AG09319 (cell line): Measurements from ENCODE around the gene DHRSX.

Experiments
- DNase-seq: peaks from one replicate; pipeline ENCODE4 v3.0.0-alpha.2; 2010; ENCODE audit warnings: low read depth; ENCODE audit errors: extremely low read depth
- TF ChIP-seq, protein P1 (sequence below): IDR thresholded peaks from 2 replicates; pipeline ENCODE4 v1.5.1; 2011; ENCODE audit warnings: low read depth, mild to moderate bottlenecking, inconsistent platforms, low read length, moderate library complexity

Gene DHRSX

GRCh38 chrX:2516623-2517022, 15.8 kb upstream of the DHRSX start:
- TF ChIP-seq, protein P1, sequence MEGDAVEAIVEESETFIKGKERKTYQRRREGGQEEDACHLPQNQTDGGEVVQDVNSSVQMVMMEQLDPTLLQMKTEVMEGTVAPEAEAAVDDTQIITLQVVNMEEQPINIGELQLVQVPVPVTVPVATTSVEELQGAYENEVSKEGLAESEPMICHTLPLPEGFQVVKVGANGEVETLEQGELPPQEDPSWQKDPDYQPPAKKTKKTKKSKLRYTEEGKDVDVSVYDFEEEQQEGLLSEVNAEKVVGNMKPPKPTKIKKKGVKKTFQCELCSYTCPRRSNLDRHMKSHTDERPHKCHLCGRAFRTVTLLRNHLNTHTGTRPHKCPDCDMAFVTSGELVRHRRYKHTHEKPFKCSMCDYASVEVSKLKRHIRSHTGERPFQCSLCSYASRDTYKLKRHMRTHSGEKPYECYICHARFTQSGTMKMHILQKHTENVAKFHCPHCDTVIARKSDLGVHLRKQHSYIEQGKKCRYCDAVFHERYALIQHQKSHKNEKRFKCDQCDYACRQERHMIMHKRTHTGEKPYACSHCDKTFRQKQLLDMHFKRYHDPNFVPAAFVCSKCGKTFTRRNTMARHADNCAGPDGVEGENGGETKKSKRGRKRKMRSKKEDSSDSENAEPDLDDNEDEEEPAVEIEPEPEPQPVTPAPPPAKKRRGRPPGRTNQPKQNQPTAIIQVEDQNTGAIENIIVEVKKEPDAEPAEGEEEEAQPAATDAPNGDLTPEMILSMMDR: no peak
- DNase-seq: no peak

GRCh38 chrX:2514131-2514530, 13.4 kb upstream of the DHRSX start:
- no peak for DNase-seq
- TF ChIP-seq, protein P1: no peak

DNA sequence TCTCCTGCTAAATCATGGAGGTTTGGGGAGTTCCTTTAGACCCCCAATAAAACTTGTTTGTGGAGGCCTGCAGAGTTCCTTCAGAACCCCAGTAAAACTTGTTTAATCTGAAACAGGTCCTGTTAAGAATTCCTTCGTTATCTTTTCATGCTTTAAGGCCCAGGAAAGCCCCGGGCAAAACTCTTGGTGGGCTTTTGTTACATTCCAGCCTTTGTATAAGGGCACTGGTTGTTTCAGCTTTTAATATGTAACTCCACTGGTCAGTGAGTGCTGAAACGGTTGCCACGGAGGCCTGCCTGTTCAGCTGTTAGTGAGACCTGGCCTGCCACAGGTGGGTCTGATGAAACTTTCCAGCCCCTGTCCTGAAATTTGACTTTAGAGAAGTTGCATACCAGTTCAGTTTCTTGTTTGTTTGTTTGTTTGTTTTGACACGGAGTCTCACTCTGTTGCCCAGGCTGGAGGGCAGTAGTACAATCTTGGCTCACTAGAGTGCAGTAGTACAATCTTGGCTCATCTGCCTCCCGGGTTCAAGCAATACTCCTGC, 12.4 kb upstream of the DHRSX start:
- no peak for DNase-seq

GRCh38 chrX:2512501-2512900, 11.7 kb upstream of the DHRSX start:
- TF ChIP-seq, protein P1: no peak
- no peak for DNase-seq

More for the DNA sequence above, 12.4 kb upstream of the DHRSX start:
- TF ChIP-seq, protein P1: no peak

DNA sequence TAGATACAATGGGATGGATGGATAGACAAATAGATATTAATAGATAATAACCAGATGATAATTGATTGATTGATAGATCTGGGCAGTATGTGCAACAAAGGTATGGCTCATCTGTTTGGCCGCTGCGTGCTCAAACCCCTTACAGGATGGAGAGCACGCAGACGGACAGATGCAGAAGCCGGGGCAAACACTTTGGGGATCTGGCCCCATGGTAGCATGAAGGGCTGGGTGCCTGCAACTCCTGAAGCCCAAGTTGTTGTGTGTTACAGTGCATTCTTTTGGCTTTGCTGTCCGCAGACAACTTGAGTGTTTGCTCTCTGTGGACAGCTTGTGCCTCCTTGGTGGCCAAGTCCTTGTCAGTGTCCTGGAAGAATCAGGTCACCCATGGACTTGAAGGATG, 10.6 kb upstream of the DHRSX start:
- DNase-seq: no peak
- TF ChIP-seq, protein P1: no peak

GRCh38 chrX:2508648-2509335, 8.0 kb upstream of the DHRSX start:
- DNase-seq: no peak
- TF ChIP-seq, protein P1: no peak

DNA sequence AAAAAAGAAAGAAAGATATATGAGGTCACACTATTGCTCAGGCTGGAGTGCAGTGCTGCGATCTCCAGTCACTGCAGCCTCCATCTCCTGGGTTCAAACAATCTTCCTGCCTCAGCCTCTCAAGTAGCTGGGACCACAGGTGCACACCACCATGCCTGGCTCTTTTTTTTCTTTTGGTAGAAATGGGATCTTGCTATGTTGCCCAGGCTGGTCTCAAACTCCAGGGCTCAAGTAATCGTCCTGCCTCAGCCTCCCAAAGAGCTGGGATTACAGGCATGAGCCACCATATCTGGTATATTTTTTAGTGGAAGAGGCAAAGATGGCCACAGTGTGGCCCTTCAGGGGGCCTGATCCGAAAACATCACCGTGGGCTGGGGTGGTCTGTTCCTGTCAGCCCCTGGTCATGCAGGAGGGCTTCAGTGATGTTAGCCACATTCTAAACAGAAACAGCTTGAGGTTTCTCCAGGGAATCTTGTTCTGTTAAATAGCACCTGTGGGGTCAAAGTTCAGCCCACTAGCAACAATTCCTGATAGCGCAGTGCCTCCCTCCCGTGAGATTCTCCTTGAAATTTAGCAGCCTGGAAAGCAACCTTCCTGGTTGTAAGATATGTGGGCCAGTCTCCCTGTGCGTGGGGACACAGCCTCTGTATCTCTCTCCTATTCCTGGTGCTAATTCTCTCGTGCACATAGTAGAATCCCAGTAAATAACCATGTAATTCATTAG, 7.3 kb upstream of the DHRSX start:
- no peak for DNase-seq
- TF ChIP-seq, protein P1: no peak
